Adrenal gland (tissue), 12 donors: ENCODE measurements around the gene IQUB. TPM values are rescaled to one million over a fixed set of nuclear protein-coding genes. Genes with fewer than 3 reads are reported as not detected.

Experiments used
- DNase-seq, 7 donors: peaks; one replicate each; pipeline ENCODE4 v3.0.0-alpha.2; 2019 to 2020
- H3K27ac ChIP-seq, 5 donors: fragments of 200-600 bp; sonication (generic) in 4 of 5; 1 replicate in 3 of 5; 2 replicates in 2 of 5; pipeline versions ENCODE4 v1.5.1 to v1.8.0; 2016 to 2020; ENCODE audit warnings: mild to moderate bottlenecking in 1 of 5
- H3K27me3 ChIP-seq: fragments of 200-600 bp; 2 replicates; pipeline ENCODE4 v1.8.0; 2021
- H3K36me3 ChIP-seq, 2 donors: fragments of 200-600 bp; replicated peaks in 1 of 2; 1 replicate in 1 of 2; 2 replicates in 1 of 2; pipeline versions ENCODE4 v1.5.1 to v1.8.0; 2018 to 2022
- H3K4me1 ChIP-seq, 2 donors: fragments of 200-600 bp; replicated peaks in 1 of 2; 1 replicate in 1 of 2; 2 replicates in 1 of 2; pipeline versions ENCODE4 v1.5.1 to v1.8.0; 2018 to 2021
- H3K4me3 ChIP-seq, 4 donors: fragments of 200-600 bp; sonication (generic) in 3 of 4; one replicate each; pipeline ENCODE4 v1.5.1; 2016 to 2018
- H3K9me3 ChIP-seq, 3 donors: fragments of 200-600 bp; sonication (generic) in 1 of 3; replicated peaks in 1 of 3; 1 replicate in 2 of 3; 2 replicates in 1 of 3; pipeline versions ENCODE4 v1.5.1 to v1.8.0; 2016 to 2021
- POLR2A ChIP-seq, 2 donors: fragments of 450-650 bp; IDR thresholded peaks; one replicate each; pipeline ENCODE4 v1.6.1; 2017; ENCODE audit warnings: antibody characterized with exemption in 2 of 2, mild to moderate bottlenecking in 2 of 2, moderate library complexity in 1 of 2
- WGBS, 4 donors: extraction: QIAGEN DNeasy Blood & Tissue Kit in 2 of 4; methylation state at CpG; one replicate each; pipeline versions ENCODE4 v1.1.5 to v1.1.7; 2013 to 2017; 5-methylcytosine and 5-hydroxymethylcytosine counted together
- intact Hi-C, 2 donors: fragments of 100-400 bp; cut with DNase I; formaldehyde crosslinking; loops; one replicate each; pipeline versions ENCODE4 v1.14.1 to v1.15.0; 2022 to 2023
- polyA plus RNA-seq, 3 donors: library from polyadenylated mRNA; stranded (reverse); fragments of 200-250 nt in 2 of 3; fragments of 350-450 nt in 1 of 3; fragmentation: Illumina TruSeq in 1 of 3; extraction: RNeasy Lipid Tissue Mini Kit (QIAGEN cat#74804) in 1 of 3; gene quantifications; one replicate each; pipeline ENCODE4 v1.2.3, GENCODE V29; 2013 to 2014
- total RNA-seq, 9 donors: library from RNA; depleted of rRNA in 4 of 9; stranded (reverse); fragments of >200 nt in 4 of 9; fragments of 120-200 nt in 1 of 9; fragmentation: NEBNext Ultra II Directional in 1 of 9; extraction: Animal tissue kit (Norgen Biotek cat#: 25700) in 1 of 9; gene quantifications; one replicate each; pipeline versions ENCODE4 v1.1.0 to v1.2.4, GENCODE V29; 2013 to 2023
- TF ChIP-seq, protein P1 (sequence below), 6 experiments: fragments of 450-650 bp in 4 of 6; fragments of 200-600 bp in 2 of 6; sonication (generic) in 1 of 6; IDR thresholded peaks; 1 replicate in 5 of 6; 2 replicates in 1 of 6; pipeline versions ENCODE4 v1.5.1 to v1.8.0; 2016 to 2021; ENCODE audit warnings: antibody characterized with exemption in 6 of 6, mild to moderate bottlenecking in 2 of 6, moderate library complexity in 1 of 6
- donor health status: healthy with polysubstance abuse.
- donor health status: Bipolar disorder and iron deficiency.
- donor health status: DM: yes; HTN: yes; CAD: no.
- donor health status: DM: no; HTN: no; CAD: no.
- donor health status: DM: no; HTN: no; CAD: no.
- donor health status: DM: yes; HTN: yes; CAD: no.

IQUB gene
- total and polyA plus RNA-seq, 12 donors, result 0.54 to 3.9 (median 1.3) TPM

DNA sequence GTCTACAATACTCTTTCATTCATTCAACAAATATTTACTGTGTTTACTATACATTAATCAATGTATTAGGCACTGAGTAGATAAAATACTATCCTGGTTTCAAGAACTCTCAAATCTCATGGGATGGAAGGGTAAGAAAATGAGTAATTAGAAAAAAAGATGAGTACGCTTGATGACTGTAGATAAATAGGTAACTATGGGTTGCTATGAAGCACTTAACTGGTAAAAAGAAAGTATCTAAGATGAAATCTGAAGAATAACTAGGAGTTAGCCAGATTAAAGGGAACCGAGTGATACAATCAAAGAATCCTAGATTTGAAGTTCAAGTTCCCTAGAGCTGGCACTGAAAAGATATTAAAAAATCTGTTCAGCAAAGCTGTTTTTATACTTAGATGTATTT, 62.1 kb downstream of the IQUB start:
- Histone ChIP-seq H3K4me3 (no peak overlapping the region), H3K27ac (no peak overlapping the region), H3K36me3 (no peaks in the 10 kb centered on the region), H3K27me3 (no peaks in the 10 kb centered on the region), H3K4me1 (no peaks in the 10 kb centered on the region), H3K9me3 (no peaks in the 10 kb centered on the region)
- 87 to 94% (median 89%) methylated on average over 2 of the region's 2 CpGs for WGBS, 4 donors
- no peak for DNase-seq
- TF ChIP-seq, protein P1, sequence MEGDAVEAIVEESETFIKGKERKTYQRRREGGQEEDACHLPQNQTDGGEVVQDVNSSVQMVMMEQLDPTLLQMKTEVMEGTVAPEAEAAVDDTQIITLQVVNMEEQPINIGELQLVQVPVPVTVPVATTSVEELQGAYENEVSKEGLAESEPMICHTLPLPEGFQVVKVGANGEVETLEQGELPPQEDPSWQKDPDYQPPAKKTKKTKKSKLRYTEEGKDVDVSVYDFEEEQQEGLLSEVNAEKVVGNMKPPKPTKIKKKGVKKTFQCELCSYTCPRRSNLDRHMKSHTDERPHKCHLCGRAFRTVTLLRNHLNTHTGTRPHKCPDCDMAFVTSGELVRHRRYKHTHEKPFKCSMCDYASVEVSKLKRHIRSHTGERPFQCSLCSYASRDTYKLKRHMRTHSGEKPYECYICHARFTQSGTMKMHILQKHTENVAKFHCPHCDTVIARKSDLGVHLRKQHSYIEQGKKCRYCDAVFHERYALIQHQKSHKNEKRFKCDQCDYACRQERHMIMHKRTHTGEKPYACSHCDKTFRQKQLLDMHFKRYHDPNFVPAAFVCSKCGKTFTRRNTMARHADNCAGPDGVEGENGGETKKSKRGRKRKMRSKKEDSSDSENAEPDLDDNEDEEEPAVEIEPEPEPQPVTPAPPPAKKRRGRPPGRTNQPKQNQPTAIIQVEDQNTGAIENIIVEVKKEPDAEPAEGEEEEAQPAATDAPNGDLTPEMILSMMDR (IDR thresholded peaks at IDR 0.05), result no peak
- TF ChIP-seq POLR2A (IDR thresholded peaks at IDR 0.05), result no peak
- intact Hi-C loops, result no loop called here

DNA sequence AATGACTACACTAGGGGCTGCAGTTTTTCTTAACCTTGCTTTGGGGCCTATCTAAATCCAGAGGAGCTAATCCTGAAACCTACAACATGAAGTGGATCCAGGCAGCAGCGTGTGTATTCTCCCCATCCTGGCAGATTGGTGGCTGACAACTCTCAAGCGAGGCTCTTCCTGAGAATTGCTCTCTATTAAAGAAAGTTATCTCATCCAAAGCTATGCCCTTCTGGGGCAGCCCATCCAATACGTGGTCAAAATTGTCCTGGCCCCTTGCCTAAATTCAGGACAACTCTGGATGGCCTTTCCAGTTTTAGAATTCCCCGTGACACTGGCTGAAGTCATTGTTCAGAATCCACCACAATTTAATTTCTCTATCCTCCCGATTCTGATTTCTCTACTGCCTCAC, 66.1 kb downstream of the IQUB start:
- Histone ChIP-seq H3K4me3 (no peak overlapping the region), H3K36me3 (no peaks in the 10 kb centered on the region), H3K4me1 (no peaks in the 10 kb centered on the region), H3K9me3 (no peaks in the 10 kb centered on the region), H3K27me3 (no peaks in the 10 kb centered on the region), H3K27ac (no peak overlapping the region)
- WGBS, 4 donors, result 87 to 91% (median 90%) methylated on average over 5 of the region's 5 CpGs
- no peak for DNase-seq
- no peak for TF ChIP-seq POLR2A (IDR thresholded peaks at IDR 0.05)
- TF ChIP-seq, protein P1 (IDR thresholded peaks at IDR 0.05), result no peak
- intact Hi-C loops, result no loop called here

DNA sequence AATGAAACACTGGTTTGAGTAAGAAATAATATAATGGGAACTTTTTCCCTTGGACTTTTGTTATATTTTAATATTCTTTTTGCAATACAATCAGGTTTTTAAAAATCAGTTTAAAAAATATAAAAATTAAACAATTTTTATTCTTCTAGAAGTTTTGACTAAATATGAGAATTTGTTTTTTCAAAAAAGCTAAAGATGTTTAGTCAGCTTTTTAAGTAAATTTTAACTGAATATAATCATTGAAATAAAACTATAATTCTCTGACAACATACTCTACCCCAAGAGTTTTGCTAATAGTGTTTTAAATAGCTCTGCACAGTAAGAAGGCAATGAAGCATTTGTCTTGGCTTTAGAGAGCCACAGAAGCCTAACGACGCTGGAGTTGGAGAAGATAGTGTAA, 70.5 kb downstream of the IQUB start:
- Histone ChIP-seq H3K9me3 (no peaks in the 10 kb centered on the region), H3K4me3 (no peak overlapping the region), H3K4me1 (no peaks in the 10 kb centered on the region), H3K27me3 (no peaks in the 10 kb centered on the region), H3K36me3 (peaks cover 0 to 5% of the 10 kb centered on the region in 2 donors), H3K27ac (no peak overlapping the region)
- DNase-seq, result no peak
- no peak for TF ChIP-seq POLR2A (IDR thresholded peaks at IDR 0.05)
- intact Hi-C loops, result no loop called here
- WGBS, 4 donors, result 88 to 92% (median 90%) methylated on average over 2 of the region's 2 CpGs

DNA sequence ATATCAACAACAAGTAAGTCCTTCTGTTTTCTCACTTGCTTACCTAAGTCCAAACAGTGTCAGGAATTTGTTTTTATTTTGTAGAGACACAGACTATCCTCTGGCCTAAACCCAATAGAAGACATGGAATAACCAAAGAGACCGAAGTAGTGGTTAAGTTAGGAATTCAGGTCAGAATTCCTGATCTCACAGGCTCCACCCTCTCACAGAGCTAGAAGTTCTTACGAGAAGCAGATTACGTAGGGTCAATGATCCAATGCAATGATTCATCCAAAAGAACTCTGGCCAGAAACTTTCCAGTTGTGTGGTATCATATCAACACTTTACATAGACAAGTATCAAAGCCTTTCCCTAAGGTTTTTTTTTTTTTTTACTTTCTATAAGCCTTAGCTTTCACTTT, 73.8 kb downstream of the IQUB start:
- Histone ChIP-seq H3K4me1 (no peaks in the 10 kb centered on the region), H3K27ac (no peak overlapping the region), H3K4me3 (no peak overlapping the region), H3K9me3 (no peaks in the 10 kb centered on the region), H3K36me3 (peaks cover 0 to 5% of the 10 kb centered on the region in 2 donors), H3K27me3 (no peaks in the 10 kb centered on the region)
- TF ChIP-seq, protein P1 (IDR thresholded peaks at IDR 0.05), result no peak
- no peak for TF ChIP-seq POLR2A (IDR thresholded peaks at IDR 0.05)
- WGBS, 4 donors, result 31 to 41% (median 38%) methylated on average over 3 of the region's 3 CpGs
- DNase-seq, result peak in 5 of 7 donors; percentile 15 to 54 (median 40)
- intact Hi-C loops, result no loop called here

DNA sequence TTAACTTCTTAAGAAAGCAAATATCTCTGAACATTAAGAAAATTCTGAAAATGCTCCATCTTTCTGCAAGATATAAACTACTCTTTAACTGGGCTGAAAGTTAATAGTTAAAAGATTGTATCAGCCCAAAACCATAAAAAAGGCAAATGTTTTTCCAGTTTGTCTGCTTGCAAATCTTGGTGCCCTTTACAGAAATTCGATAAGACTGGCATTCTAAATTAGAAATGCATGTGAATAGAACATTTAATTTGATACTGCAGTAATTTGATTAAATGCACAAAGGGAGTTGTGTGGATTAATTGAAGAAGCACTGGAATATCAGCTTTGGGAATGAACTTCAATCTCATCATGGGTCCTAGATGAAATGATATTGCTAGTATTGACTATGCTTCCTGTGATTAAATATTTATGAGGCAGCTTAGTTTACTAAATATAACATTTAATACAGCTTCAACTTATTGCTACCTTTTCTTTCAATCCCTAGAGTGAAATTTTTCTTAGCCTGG, 78.4 kb downstream of the IQUB start:
- Histone ChIP-seq H3K4me1 (no peaks in the 10 kb centered on the region), H3K27me3 (no peaks in the 10 kb centered on the region), H3K4me3 (no peak overlapping the region), H3K27ac (no peak overlapping the region), H3K9me3 (no peaks in the 10 kb centered on the region), H3K36me3 (no peaks in the 10 kb centered on the region)
- DNase-seq, result no peak
- no peak for TF ChIP-seq POLR2A (IDR thresholded peaks at IDR 0.05)
- TF ChIP-seq, protein P1 (IDR thresholded peaks at IDR 0.05), result no peak
- 70 to 77% (median 75%) methylated on average over 1 of the region's 1 CpG for WGBS, 4 donors
- intact Hi-C loops, result no loop called here
